PC-9 (cell line): ENCODE results near the gene KIF2A. TPM values are rescaled to one million over a fixed set of nuclear protein-coding genes. Genes with fewer than 3 reads are reported as not detected.

Source experiments
- BruUV-seq: library from RNA; stranded (reverse); fragments of 400-500 nt; replicated peaks from 2 replicates; lab custom pipeline; 2021; lab: Mats Ljungman, UMichigan
- CTCF ChIA-PET: fragments of 300-600 bp; sonication (Branson Sonifier 250); formaldehyde crosslinking; loops from one replicate; lab custom pipeline; 2022; ENCODE audit warnings: antibody characterized with exemption; lab: Charles Lee
- POLR2A ChIA-PET: fragments of 300-600 bp; sonication (Branson Sonifier 250); formaldehyde crosslinking; loops from one replicate; lab custom pipeline; 2022; ENCODE audit warnings: antibody characterized with exemption; ENCODE audit not compliant: unreplicated experiment; lab: Charles Lee
- DNase-seq, 2 experiments: peaks; one replicate each; pipeline versions ENCODE4 v3.0.0 to v3.0.0-alpha.2; 2015 to 2022; ENCODE audit warnings: mixed read lengths in 1 of 2
- H2AFZ ChIP-seq: fragments of 200-600 bp; sonication (generic); 2 replicates; pipeline ENCODE4 v1.8.1; 2017; ENCODE audit warnings: antibody characterized with exemption
- H3F3A ChIP-seq: fragments of 200-600 bp; sonication (generic); 2 replicates; pipeline ENCODE4 v1.8.1; 2017; ENCODE audit warnings: antibody characterized with exemption, mild to moderate bottlenecking, low read depth; ENCODE audit not compliant: insufficient read depth
- H3K27ac ChIP-seq: fragments of 200-600 bp; sonication (generic); 2 replicates; pipeline ENCODE4 v1.6.1; 2016; ENCODE audit warnings: mixed run types
- H3K27me3 ChIP-seq: fragments of 200-600 bp; sonication (generic); 2 replicates; pipeline ENCODE4 v1.6.1; 2016; ENCODE audit warnings: low read depth, mixed run types; ENCODE audit not compliant: insufficient read depth
- H3K36me3 ChIP-seq: fragments of 200-600 bp; sonication (generic); 2 replicates; pipeline ENCODE4 v1.6.1; 2016; ENCODE audit warnings: low read depth, mixed run types
- H3K4me1 ChIP-seq: fragments of 200-600 bp; sonication (generic); replicated peaks from 2 replicates; pipeline ENCODE4 v1.6.1; 2016; ENCODE audit warnings: mixed run types; ENCODE audit not compliant: insufficient read depth
- H3K4me2 ChIP-seq: fragments of 200-600 bp; sonication (generic); 2 replicates; pipeline ENCODE4 v1.6.1; 2017; ENCODE audit warnings: mixed run types
- H3K4me3 ChIP-seq: fragments of 200-600 bp; sonication (generic); 2 replicates; pipeline ENCODE4 v1.6.1; 2016; ENCODE audit warnings: mixed run types
- H3K79me2 ChIP-seq: fragments of 200-600 bp; sonication (generic); 2 replicates; pipeline ENCODE4 v1.6.1; 2017; ENCODE audit warnings: low read depth, mixed run types
- H3K9me2 ChIP-seq: fragments of 200-600 bp; sonication (generic); 2 replicates; pipeline ENCODE4 v1.8.1; 2017; ENCODE audit warnings: mild to moderate bottlenecking; ENCODE audit not compliant: insufficient read depth
- H3K9me3 ChIP-seq: fragments of 200-600 bp; sonication (generic); 2 replicates; pipeline ENCODE4 v1.8.1; 2016; ENCODE audit warnings: low read depth; ENCODE audit not compliant: insufficient read depth
- H4K20me1 ChIP-seq: fragments of 200-600 bp; sonication (generic); 2 replicates; pipeline ENCODE4 v1.8.1; 2017; ENCODE audit not compliant: insufficient read depth
- EZH2 ChIP-seq: fragments of 200-600 bp; sonication (generic); IDR thresholded peaks from 2 replicates; pipeline ENCODE4 v1.8.0; 2017; ENCODE audit warnings: antibody characterized with exemption, low read depth
- intact Hi-C: fragments of 100-400 bp; cut with micrococcal nuclease; formaldehyde crosslinking; loops from one replicate; pipeline ENCODE4 v1.10.0; 2022; ENCODE audit not compliant: unreplicated experiment
- total RNA-seq: library from RNA; stranded (reverse); gene quantifications from 2 replicates; pipeline ENCODE4 v1.2.3, GENCODE V29; 2021
- TF ChIP-seq, protein P1 (sequence below): fragments of 200-600 bp; sonication (generic); conservative IDR thresholded peaks from 2 replicates; pipeline ENCODE4 v1.6.1; 2017; ENCODE audit warnings: mixed run types, antibody characterized with exemption, mild to moderate bottlenecking, moderate library complexity

KIF2A gene
- total RNA-seq, 1 experiment from 2014 or later: 54.8 TPM

GRCh38 chr5:62316176-62316502 is 10.1 kb downstream of the KIF2A start:
- Histone ChIP-seq H3K9me3 (no peaks in the 10 kb centered on the region), H3K79me2 (peaks cover 100% of the 10 kb centered on the region), H3K36me3 (0 out of 2 replicates have a peak, but pooled peaks cover 3% of the 10 kb centered on the region), H3F3A (0 out of 2 replicates have a peak, but pooled peaks cover 10% of the 10 kb centered on the region), H3K4me3 (no peak overlapping the region), H4K20me1 (peaks cover 62% of the 10 kb centered on the region), H3K27ac (no peak overlapping the region), H3K9me2 (no peaks in the 10 kb centered on the region), H3K4me1 (no peaks in the 10 kb centered on the region), H3K27me3 (no peaks in the 10 kb centered on the region), H2AFZ (no peak overlapping the region), H3K4me2 (no peak overlapping the region)
- no peak for DNase-seq
- BruUV-seq: no TSS peak
- TF ChIP-seq, protein P1, sequence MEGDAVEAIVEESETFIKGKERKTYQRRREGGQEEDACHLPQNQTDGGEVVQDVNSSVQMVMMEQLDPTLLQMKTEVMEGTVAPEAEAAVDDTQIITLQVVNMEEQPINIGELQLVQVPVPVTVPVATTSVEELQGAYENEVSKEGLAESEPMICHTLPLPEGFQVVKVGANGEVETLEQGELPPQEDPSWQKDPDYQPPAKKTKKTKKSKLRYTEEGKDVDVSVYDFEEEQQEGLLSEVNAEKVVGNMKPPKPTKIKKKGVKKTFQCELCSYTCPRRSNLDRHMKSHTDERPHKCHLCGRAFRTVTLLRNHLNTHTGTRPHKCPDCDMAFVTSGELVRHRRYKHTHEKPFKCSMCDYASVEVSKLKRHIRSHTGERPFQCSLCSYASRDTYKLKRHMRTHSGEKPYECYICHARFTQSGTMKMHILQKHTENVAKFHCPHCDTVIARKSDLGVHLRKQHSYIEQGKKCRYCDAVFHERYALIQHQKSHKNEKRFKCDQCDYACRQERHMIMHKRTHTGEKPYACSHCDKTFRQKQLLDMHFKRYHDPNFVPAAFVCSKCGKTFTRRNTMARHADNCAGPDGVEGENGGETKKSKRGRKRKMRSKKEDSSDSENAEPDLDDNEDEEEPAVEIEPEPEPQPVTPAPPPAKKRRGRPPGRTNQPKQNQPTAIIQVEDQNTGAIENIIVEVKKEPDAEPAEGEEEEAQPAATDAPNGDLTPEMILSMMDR: no peak
- no peak for TF ChIP-seq EZH2
- CTCF ChIA-PET: no interaction called here
- intact Hi-C loops: no loop called here
- POLR2A ChIA-PET: no interaction called here

DNA sequence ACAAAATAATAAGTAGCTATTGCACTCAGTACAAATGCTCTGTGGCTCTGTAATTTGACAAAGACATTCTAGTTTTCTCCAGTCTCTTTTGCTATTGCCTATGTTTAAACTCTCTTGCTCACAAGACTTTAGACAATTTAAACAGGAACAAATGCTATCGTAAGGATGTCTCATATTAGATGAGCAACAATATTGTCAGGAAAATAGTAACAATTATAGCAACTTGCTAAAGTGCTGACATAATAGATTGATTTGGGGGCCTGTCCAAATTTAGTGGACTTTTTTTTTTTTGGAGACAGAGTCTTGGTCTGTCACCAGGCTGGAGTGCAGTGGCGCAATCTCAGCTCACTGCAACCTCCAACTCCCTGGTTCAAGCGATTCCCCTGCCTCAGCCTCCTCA is 11.8 kb downstream of the KIF2A start:
- Histone ChIP-seq H3F3A (0 out of 2 replicates have a peak, but pooled peaks cover 10% of the 10 kb centered on the region), H3K9me2 (no peaks in the 10 kb centered on the region), H3K4me1 (no peaks in the 10 kb centered on the region), H2AFZ (no peak overlapping the region), H3K27ac (no peak overlapping the region), H3K4me2 (no peak overlapping the region), H4K20me1 (peaks cover 59% of the 10 kb centered on the region), H3K79me2 (peaks cover 98% of the 10 kb centered on the region), H3K27me3 (no peaks in the 10 kb centered on the region), H3K36me3 (peaks cover 3% of the 10 kb centered on the region; the same call in 1 of the 2 replicates), H3K9me3 (no peaks in the 10 kb centered on the region), H3K4me3 (no peak overlapping the region)
- DNase-seq: no peak
- intact Hi-C loops: no loop called here
- no TSS peak for BruUV-seq
- TF ChIP-seq, protein P1: no peak
- TF ChIP-seq EZH2: no peak
- ChIA-PET POLR2A (no interaction called here), CTCF (interaction anchor here (0.7 kb wide), 1 partner anchor 38 kb away, joined by 5 read pairs; no protein-coding TSS in a partner anchor)

DNA sequence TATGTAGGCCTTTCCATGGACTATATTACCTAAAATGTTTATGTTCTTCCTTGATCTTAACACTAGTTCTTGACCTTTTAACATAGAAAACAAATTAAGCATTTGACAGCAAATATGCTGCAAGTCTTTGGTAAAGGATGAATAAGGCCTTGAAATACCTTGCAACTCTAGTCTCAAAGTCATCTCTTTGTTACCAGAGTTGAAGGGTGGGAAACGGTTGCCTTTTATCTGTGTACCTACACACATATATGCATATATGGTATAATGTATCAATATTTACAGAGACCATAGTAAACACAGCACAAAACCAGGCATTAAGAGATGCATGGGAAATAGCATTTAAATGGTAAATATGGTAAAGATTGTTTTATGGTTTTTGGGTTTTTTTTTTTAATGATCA is 16.5 kb downstream of the KIF2A start:
- Histone ChIP-seq H3K9me3 (no peaks in the 10 kb centered on the region), H3K4me1 (no peaks in the 10 kb centered on the region), H4K20me1 (peaks cover 41% of the 10 kb centered on the region), H2AFZ (no peak overlapping the region), H3K27ac (no peak overlapping the region), H3K9me2 (no peaks in the 10 kb centered on the region), H3K79me2 (peaks cover 79% of the 10 kb centered on the region), H3K4me2 (no peak overlapping the region), H3K27me3 (no peaks in the 10 kb centered on the region), H3K36me3 (no peaks in the 10 kb centered on the region; the same call in 1 of the 2 replicates), H3K4me3 (no peak overlapping the region), H3F3A (no peaks in the 10 kb centered on the region)
- ChIA-PET CTCF (no interaction called here), POLR2A (no interaction called here)
- TF ChIP-seq, protein P1: no peak
- no peak for TF ChIP-seq EZH2
- intact Hi-C loops: no loop called here
- no peak for DNase-seq
- no TSS peak for BruUV-seq
